Measurements from ENCODE around the gene IL1F10.
"Not testable (repeated sequence)": the region's sequence is repeated elsewhere in the genome, so short reads cannot be mapped to it uniquely, and the experiment has no call there.

The IL1F10 gene

GRCh38 chr2:113085542-113085941 is 17.8 kb downstream of the IL1F10 start:
- H3K4me3 ChIP-seq (ENCODE audit: low read depth, low read length): no peak overlapping the region
- H3K9ac ChIP-seq (ENCODE audit: low read depth, low read length): no peak overlapping the region
- H3K27me3 ChIP-seq (ENCODE audit: control insufficient read depth, insufficient read depth, low read length): peaks cover 2% of the 10 kb centered on the region
- H3K9me3 ChIP-seq (ENCODE audit: control insufficient read depth, insufficient read depth, low read length): no peaks in the 10 kb centered on the region
- H3K36me3 ChIP-seq (ENCODE audit: control insufficient read depth, insufficient read depth, low read length): no peaks in the 10 kb centered on the region
- H3K4me1 ChIP-seq (ENCODE audit: control insufficient read depth, insufficient read depth, low read length): no peaks in the 10 kb centered on the region

GRCh38 chr2:113088213-113088992 is 20.6 kb downstream of the IL1F10 start:
- H3K27me3 ChIP-seq (ENCODE audit: control insufficient read depth, insufficient read depth, low read length): no peaks in the 10 kb centered on the region
- H3K9ac ChIP-seq (ENCODE audit: low read depth, low read length): no peak overlapping the region
- H3K4me3 ChIP-seq (ENCODE audit: low read depth, low read length): no peak overlapping the region
- no peaks in the 10 kb centered on the region for H3K9me3 ChIP-seq (ENCODE audit: control insufficient read depth, insufficient read depth, low read length)
- H3K4me1 ChIP-seq (ENCODE audit: control insufficient read depth, insufficient read depth, low read length): no peaks in the 10 kb centered on the region
- H3K36me3 ChIP-seq (ENCODE audit: control insufficient read depth, insufficient read depth, low read length): no peaks in the 10 kb centered on the region

DNA sequence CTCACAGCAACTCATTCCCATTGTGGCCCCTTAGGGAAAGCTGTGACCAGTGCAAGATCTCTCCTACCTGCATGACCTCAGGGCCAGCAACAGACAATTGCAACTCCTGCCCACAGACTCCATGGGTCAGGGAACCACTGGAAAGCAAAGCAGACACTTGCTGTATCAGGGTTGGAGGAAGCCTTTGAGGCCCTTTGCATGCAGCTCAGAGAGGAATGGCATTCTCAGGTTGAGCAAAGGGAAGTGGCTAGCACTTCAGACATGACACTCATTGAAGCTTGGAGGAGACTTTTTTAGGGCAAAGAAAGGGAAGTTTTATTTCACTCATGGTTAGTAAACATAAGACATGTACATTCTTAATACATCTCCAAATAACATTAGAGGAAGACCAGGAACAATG is 22.1 kb downstream of the IL1F10 start:
- Histone ChIP-seq H3K9ac (ENCODE audit: low read depth, low read length) (no peak overlapping the region), H3K9me3 (ENCODE audit: control insufficient read depth, insufficient read depth, low read length) (no peaks in the 10 kb centered on the region), H3K27me3 (ENCODE audit: control insufficient read depth, insufficient read depth, low read length) (no peaks in the 10 kb centered on the region), H3K36me3 (ENCODE audit: control insufficient read depth, insufficient read depth, low read length) (no peaks in the 10 kb centered on the region), H3K4me3 (ENCODE audit: low read depth, low read length) (no peak overlapping the region), H3K4me1 (ENCODE audit: control insufficient read depth, insufficient read depth, low read length) (no peaks in the 10 kb centered on the region)

- no peaks in the 10 kb centered on the region for H3K4me1 ChIP-seq (ENCODE audit: control insufficient read depth, insufficient read depth, low read length)
- H3K9me3 ChIP-seq (ENCODE audit: control insufficient read depth, insufficient read depth, low read length): no peaks in the 10 kb centered on the region
- no peak overlapping the region for H3K9ac ChIP-seq (ENCODE audit: low read depth, low read length)
- no peak overlapping the region for H3K4me3 ChIP-seq (ENCODE audit: low read depth, low read length)
- H3K27me3 ChIP-seq (ENCODE audit: control insufficient read depth, insufficient read depth, low read length): no peaks in the 10 kb centered on the region
- H3K36me3 ChIP-seq (ENCODE audit: control insufficient read depth, insufficient read depth, low read length): no peaks in the 10 kb centered on the region
Measured at GRCh38 chr2:113091231-113091896, 23.6 kb downstream of the IL1F10 start.

DNA sequence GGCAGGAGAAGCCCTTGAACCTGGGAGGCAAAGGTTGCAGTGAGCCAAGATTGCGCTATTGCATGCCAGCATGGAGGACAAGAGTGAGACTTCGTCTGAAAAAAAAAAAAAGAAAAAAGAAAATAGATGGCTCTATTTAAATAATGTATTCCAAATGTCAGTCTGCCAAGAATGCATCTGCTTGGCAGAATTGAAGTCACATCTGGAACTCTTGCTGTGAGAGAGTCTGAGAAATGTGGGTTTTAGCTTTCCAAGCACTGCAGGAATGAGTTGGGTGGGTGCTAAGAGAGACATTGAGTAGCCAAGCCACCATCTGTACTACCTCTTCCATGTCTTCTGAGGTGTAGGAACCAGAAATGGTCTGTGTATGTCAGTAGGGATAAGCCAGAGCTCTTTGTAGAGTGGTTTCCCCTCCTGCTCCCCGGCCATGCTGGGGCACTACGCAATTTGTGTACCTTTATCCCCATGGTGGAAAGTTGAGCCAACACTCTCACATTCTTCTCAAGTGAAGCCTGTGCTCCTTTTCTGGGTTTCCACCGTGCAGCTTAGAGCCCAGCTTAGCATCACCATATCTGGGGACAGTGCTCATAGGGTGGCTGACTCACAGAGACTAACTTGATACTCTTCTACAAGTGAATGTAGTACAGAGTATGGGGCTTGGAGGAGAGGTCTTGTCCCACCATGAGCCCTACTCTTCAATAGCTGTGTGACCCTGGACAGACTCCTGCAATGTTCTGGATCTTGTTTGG is 25.3 kb downstream of the IL1F10 start:
- Histone ChIP-seq H3K9me3 (ENCODE audit: control insufficient read depth, insufficient read depth, low read length) (no peaks in the 10 kb centered on the region), H3K9ac (ENCODE audit: low read depth, low read length) (no peak overlapping the region), H3K27me3 (ENCODE audit: control insufficient read depth, insufficient read depth, low read length) (no peaks in the 10 kb centered on the region), H3K36me3 (ENCODE audit: control insufficient read depth, insufficient read depth, low read length) (no peaks in the 10 kb centered on the region), H3K4me1 (ENCODE audit: control insufficient read depth, insufficient read depth, low read length) (no peaks in the 10 kb centered on the region), H3K4me3 (ENCODE audit: low read depth, low read length) (no peak overlapping the region)

- Histone ChIP-seq H3K4me3 (ENCODE audit: low read depth, low read length) (no peak overlapping the region), H3K9ac (ENCODE audit: low read depth, low read length) (no peak overlapping the region), H3K27me3 (ENCODE audit: control insufficient read depth, insufficient read depth, low read length) (no peaks in the 10 kb centered on the region), H3K9me3 (ENCODE audit: control insufficient read depth, insufficient read depth, low read length) (no peaks in the 10 kb centered on the region), H3K36me3 (ENCODE audit: control insufficient read depth, insufficient read depth, low read length) (no peaks in the 10 kb centered on the region), H3K4me1 (ENCODE audit: control insufficient read depth, insufficient read depth, low read length) (no peaks in the 10 kb centered on the region)
Measured at GRCh38 chr2:113093613-113093977, 25.8 kb downstream of the IL1F10 start.

DNA sequence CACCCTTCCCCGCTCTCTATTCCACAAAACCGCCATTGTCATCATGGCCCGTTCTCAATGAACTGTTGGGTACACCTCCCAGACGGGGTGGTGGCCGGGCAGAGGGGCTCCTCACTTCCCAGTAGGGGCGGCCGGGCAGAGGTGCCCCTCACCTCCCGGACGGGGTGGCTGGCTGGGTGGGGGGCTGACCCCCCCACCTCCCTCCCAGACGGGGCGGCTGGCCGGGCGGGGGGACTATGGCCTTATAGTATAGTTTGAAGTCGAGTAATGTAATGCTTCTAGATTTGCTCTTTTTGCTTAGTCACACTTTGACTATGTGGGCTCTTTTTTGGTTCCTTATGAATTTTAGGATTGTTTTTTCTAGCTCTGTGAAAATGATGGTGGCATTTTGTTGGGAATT is 28.5 kb downstream of the IL1F10 start:
- H3K9ac ChIP-seq (ENCODE audit: low read depth, low read length); H3K36me3 ChIP-seq (ENCODE audit: control insufficient read depth, insufficient read depth, low read length); H3K27me3 ChIP-seq (ENCODE audit: control insufficient read depth, insufficient read depth, low read length); H3K9me3 ChIP-seq (ENCODE audit: control insufficient read depth, insufficient read depth, low read length); H3K4me1 ChIP-seq (ENCODE audit: control insufficient read depth, insufficient read depth, low read length); H3K4me3 ChIP-seq (ENCODE audit: low read depth, low read length): not testable (repeated sequence)

GRCh38 chr2:113096842-113097618 is 29.3 kb downstream of the IL1F10 start:
- H3K4me3 ChIP-seq (ENCODE audit: low read depth, low read length); H3K4me1 ChIP-seq (ENCODE audit: control insufficient read depth, insufficient read depth, low read length); H3K27me3 ChIP-seq (ENCODE audit: control insufficient read depth, insufficient read depth, low read length); H3K9ac ChIP-seq (ENCODE audit: low read depth, low read length); H3K9me3 ChIP-seq (ENCODE audit: control insufficient read depth, insufficient read depth, low read length); H3K36me3 ChIP-seq (ENCODE audit: control insufficient read depth, insufficient read depth, low read length): not testable (repeated sequence)

- Histone ChIP-seq H3K4me1 (ENCODE audit: control insufficient read depth, insufficient read depth, low read length) (no peaks in the 10 kb centered on the region), H3K4me3 (ENCODE audit: low read depth, low read length) (no peak overlapping the region), H3K36me3 (ENCODE audit: control insufficient read depth, insufficient read depth, low read length) (no peaks in the 10 kb centered on the region), H3K9ac (ENCODE audit: low read depth, low read length) (no peak overlapping the region), H3K27me3 (ENCODE audit: control insufficient read depth, insufficient read depth, low read length) (no peaks in the 10 kb centered on the region), H3K9me3 (ENCODE audit: control insufficient read depth, insufficient read depth, low read length) (no peaks in the 10 kb centered on the region)
Measured at GRCh38 chr2:113098041-113098440, 30.3 kb downstream of the IL1F10 start.

DNA sequence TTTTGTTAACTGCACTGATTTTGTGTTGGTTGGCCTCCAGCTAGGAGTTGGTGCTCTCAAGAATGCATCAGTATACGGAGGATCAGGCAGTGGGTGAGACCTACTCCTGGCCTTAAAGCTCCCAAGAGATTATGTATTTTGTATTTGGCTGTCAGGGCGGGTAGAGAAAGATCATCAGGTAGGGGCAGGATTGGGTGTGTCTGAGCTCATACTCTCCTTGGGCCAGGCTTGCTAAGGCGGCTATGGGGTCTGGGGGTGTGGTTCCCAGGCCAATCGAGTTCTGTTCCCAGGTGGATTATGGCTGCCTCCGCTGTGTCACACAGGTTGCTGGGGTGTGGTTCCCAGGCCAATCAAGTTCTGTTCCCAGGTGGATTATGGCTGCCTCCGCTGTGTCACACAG is 30.8 kb downstream of the IL1F10 start:
- H3K4me3 ChIP-seq (ENCODE audit: low read depth, low read length): no peak overlapping the region
- no peaks in the 10 kb centered on the region for H3K4me1 ChIP-seq (ENCODE audit: control insufficient read depth, insufficient read depth, low read length)
- H3K9ac ChIP-seq (ENCODE audit: low read depth, low read length): no peak overlapping the region
- H3K27me3 ChIP-seq (ENCODE audit: control insufficient read depth, insufficient read depth, low read length): no peaks in the 10 kb centered on the region
- no peaks in the 10 kb centered on the region for H3K9me3 ChIP-seq (ENCODE audit: control insufficient read depth, insufficient read depth, low read length)
- H3K36me3 ChIP-seq (ENCODE audit: control insufficient read depth, insufficient read depth, low read length): no peaks in the 10 kb centered on the region

GRCh38 chr2:113102133-113102532 is 34.4 kb downstream of the IL1F10 start:
- no peaks in the 10 kb centered on the region for H3K36me3 ChIP-seq (ENCODE audit: control insufficient read depth, insufficient read depth, low read length)
- H3K27me3 ChIP-seq (ENCODE audit: control insufficient read depth, insufficient read depth, low read length): no peaks in the 10 kb centered on the region
- H3K4me1 ChIP-seq (ENCODE audit: control insufficient read depth, insufficient read depth, low read length): no peaks in the 10 kb centered on the region
- H3K4me3 ChIP-seq (ENCODE audit: low read depth, low read length): no peak overlapping the region
- H3K9me3 ChIP-seq (ENCODE audit: control insufficient read depth, insufficient read depth, low read length): no peaks in the 10 kb centered on the region
- no peak overlapping the region for H3K9ac ChIP-seq (ENCODE audit: low read depth, low read length)

All from iPS-15b (cell line).